ENCODE measurements around the gene SETD6. TPM values are rescaled to one million over a fixed set of nuclear protein-coding genes. Genes with fewer than 3 reads are reported as not detected.
A peak's percentile ranks its signal among the peaks of the same experiment; 100 is the strongest.

SETD6 gene
- total and polyA plus RNA-seq, 9 of the 15 experiments (the other 6 are each of a cell fraction or from before 2014, with no cell fraction given): 9.2 to 40.9 (median 19.8) TPM

- no peak for TF ChIP-seq ZBTB26 (CRISPR knock-in tag; IDR thresholded peaks at IDR 0.05)
- TF ChIP-seq MAZ (CRISPR knock-in tag; conservative IDR thresholded peaks at IDR 0.05 in 1 of 2, IDR thresholded peaks at IDR 0.05 in 1 of 2): 0 out of 4 replicates have a peak, but pooled peaks of 1 of the 2 experiments have one; percentile 34
- no peak for TF ChIP-seq TAL1 (IDR thresholded peaks at IDR 0.05)
- TF ChIP-seq LEF1 (IDR thresholded peaks at IDR 0.05): no peak
- TF ChIP-seq STAT6 (CRISPR knock-in tag; IDR thresholded peaks at IDR 0.05): no peak
- TF ChIP-seq ATF4 (CRISPR knock-in tag; IDR thresholded peaks at IDR 0.05): no peak
- TF ChIP-seq SRSF9 (IDR thresholded peaks at IDR 0.05; ENCODE audit: borderline replicate concordance, low read depth, low read length): no peak
- no peak for TF ChIP-seq ZNF407 (IDR thresholded peaks at IDR 0.05; ENCODE audit: low read depth)
These were observed 3.1 kb upstream of the SETD6 start (continued) for GRCh38 chr16:58511933-58512815.
